ENCODE results near the gene BDH1.

- TF ChIP-seq POLR2A (IDR thresholded peaks at IDR 0.05), result no peak
- no peak for TF ChIP-seq CTCF (IDR thresholded peaks at IDR 0.05)
Observed at GRCh38 chr3:197485143-197485542, 70.6 kb downstream of the BDH1 start.

Measured in Peyer's patch (tissue), 4 donors.